D721Med (cell line): ENCODE results near the gene C1QTNF7.

Experiments used
- DNase-seq: peaks from one replicate; pipeline ENCODE4 v3.0.0; 2011; ENCODE audit warnings: low spot score; ENCODE audit not compliant: insufficient read length
- FAIRE-seq: peaks from 2 replicates; lab custom pipeline; 2011; peaks lifted over from hg19 to GRCh38; lab: Jason Lieb, UNC
- CTCF ChIP-seq: IDR thresholded peaks from 2 replicates; pipeline ENCODE4 v1.5.1; 2012; ENCODE audit warnings: mild to moderate bottlenecking, control low read depth; ENCODE audit not compliant: insufficient read depth; ENCODE audit errors: missing control alignments

Gene C1QTNF7

GRCh38 chr4:15427701-15428100, at the start of gene C1QTNF7:
Gene C1QTNF7, plus strand, starts transcription at chr4:15428033. Its CDS starts 7,711 bp downstream, at chr4:15435744.
- FAIRE-seq (no peak), DNase-seq (no peak)
- no peak for TF ChIP-seq CTCF

GRCh38 chr4:15378062-15378461, 49.8 kb upstream of the C1QTNF7 start:
- no peak for DNase-seq
- no peak for FAIRE-seq
- TF ChIP-seq CTCF: no peak

- TF ChIP-seq CTCF: no peak
- FAIRE-seq: no peak
- DNase-seq: no peak
Observed at GRCh38 chr4:15378493-15378892, 49.3 kb upstream of the C1QTNF7 start.

DNA sequence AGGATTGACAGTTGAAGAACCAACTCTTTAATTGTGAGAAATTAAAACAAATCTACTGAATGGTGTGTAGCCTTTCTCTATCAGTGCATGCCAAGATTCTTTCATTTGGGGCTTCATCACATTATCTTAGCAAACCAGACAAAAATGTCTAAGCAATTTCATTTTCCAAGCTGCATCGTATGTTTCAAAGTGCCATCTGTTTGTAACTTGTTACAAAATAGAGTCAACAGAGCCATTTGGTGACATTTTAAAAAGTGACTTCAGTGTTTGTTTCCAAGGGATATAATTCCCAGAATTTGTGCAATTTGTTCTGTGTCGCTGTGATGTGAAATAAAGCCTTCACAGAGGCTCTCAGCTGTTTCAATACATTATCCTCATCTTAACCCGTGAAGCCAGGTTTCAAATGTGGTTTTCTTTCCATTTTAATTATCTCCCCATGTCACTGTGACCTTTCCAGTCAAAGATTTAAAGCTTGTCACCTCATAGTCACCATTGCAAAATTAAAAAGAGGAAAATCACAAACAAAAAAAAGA, 46.0 kb upstream of the C1QTNF7 start:
- no peak for FAIRE-seq
- no peak for DNase-seq
- TF ChIP-seq CTCF: no peak

DNA sequence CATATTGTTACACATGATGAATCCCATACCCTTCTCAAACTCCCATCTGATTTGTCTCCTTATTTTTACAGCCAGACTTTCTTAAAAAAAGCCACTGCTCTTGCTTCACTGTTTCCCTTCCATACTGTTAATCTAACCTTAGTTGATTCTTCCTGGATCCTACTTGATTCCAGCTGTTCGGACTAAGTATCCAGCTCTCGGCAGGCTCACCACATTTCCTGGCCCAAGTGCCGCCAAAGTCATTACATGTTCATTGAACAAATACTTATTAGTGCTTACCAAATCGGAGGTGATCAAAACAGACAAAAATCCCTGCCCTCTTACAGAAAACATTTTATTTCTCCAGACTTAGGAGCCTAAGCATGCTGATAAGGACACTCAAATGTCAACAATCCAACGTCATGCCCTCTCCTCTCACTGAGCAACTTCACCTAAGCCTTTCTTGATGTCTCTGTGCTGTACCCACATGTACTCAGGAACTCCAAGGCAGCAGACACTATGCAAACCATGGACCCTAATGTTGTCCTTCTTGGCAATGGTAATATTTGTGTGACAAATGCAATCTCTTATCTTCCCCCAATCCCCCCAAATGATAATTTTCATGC, 45.1 kb upstream of the C1QTNF7 start:
- no peak for TF ChIP-seq CTCF
- no peak for FAIRE-seq
- DNase-seq: no peak

- no peak for FAIRE-seq
Observed at GRCh38 chr4:15385515-15385914, 42.3 kb upstream of the C1QTNF7 start.

More at GRCh38 chr4:15385515-15385914, 42.3 kb upstream of the C1QTNF7 start:
- no peak for DNase-seq
- no peak for TF ChIP-seq CTCF
